H54 (cell line): ENCODE measurements around the gene SLC9A3.

ENCODE experiments used
- DNase-seq: peaks from one replicate; pipeline ENCODE4 v3.0.0; 2011; ENCODE audit warnings: low spot score, mixed read lengths; ENCODE audit not compliant: insufficient read length
- FAIRE-seq: peaks from 3 replicates; lab custom pipeline; 2011; peaks lifted over from hg19 to GRCh38; lab: Jason Lieb, UNC
- POLR2A ChIP-seq: IDR thresholded peaks from 2 replicates; pipeline ENCODE4 v1.6.1; 2011; ENCODE audit warnings: low read depth, mild to moderate bottlenecking, low read length

SLC9A3 gene

GRCh38 chr5:546376-546908 lies 22.2 kb upstream of the SLC9A3 start:
- no peak for FAIRE-seq
- TF ChIP-seq POLR2A = no peak
- DNase-seq = no peak

GRCh38 chr5:545641-546375 lies 21.6 kb upstream of the SLC9A3 start:
- DNase-seq (no peak), FAIRE-seq (no peak)

GRCh38 chr5:544675-545355 lies 20.6 kb upstream of the SLC9A3 start:
- DNase-seq = no peak
- FAIRE-seq = no peak
- TF ChIP-seq POLR2A = no peak

More at GRCh38 chr5:545641-546375, 21.6 kb upstream of the SLC9A3 start:
- TF ChIP-seq POLR2A = no peak

GRCh38 chr5:543755-544674 lies 19.8 kb upstream of the SLC9A3 start:
- DNase-seq (no peak), FAIRE-seq (no peak)
- TF ChIP-seq POLR2A = no peak

- FAIRE-seq (no peak), DNase-seq (no peak)
- TF ChIP-seq POLR2A = no peak
Observed at GRCh38 chr5:543351-543750, 19.1 kb upstream of the SLC9A3 start.

- FAIRE-seq = no peak
- TF ChIP-seq POLR2A = no peak
- DNase-seq = no peak
Observed at GRCh38 chr5:542319-543311, 18.4 kb upstream of the SLC9A3 start.

GRCh38 chr5:541539-542318 lies 17.5 kb upstream of the SLC9A3 start:
- DNase-seq (no peak), FAIRE-seq (no peak)
- TF ChIP-seq POLR2A = no peak

- FAIRE-seq (no peak), DNase-seq (no peak)
- no peak for TF ChIP-seq POLR2A
Observed at GRCh38 chr5:540906-541538, 16.8 kb upstream of the SLC9A3 start.

GRCh38 chr5:540071-540905 lies 16.0 kb upstream of the SLC9A3 start:
- no peak for FAIRE-seq
- no peak for DNase-seq
- TF ChIP-seq POLR2A = no peak

GRCh38 chr5:539469-540070 lies 15.3 kb upstream of the SLC9A3 start:
- TF ChIP-seq POLR2A = no peak
- FAIRE-seq (no peak), DNase-seq (no peak)
